T-helper 17 cell (primary cell): ENCODE results near the gene CHMP4B. TPM values are rescaled to one million over a fixed set of nuclear protein-coding genes. Genes with fewer than 3 reads are reported as not detected.

Experiments used
- ATAC-seq: fragments of 150-1000 bp; cut with Tn5 transposase; 2 replicates; pipeline ENCODE4 v1.10.0; 2021; ENCODE audit warnings: mild to moderate bottlenecking, moderate library complexity
- DNase-seq, 3 donors: peaks; one replicate each; pipeline versions ENCODE4 v3.0.0 to v3.0.0-alpha.2; 2020 to 2021
- H3K9me3 ChIP-seq: one replicate; pipeline ENCODE4 v1.7.0; 2013; ENCODE audit warnings: low read length, mild to moderate bottlenecking; ENCODE audit not compliant: control insufficient read depth, poor library complexity, severe bottlenecking
- H3K27ac Mint-ChIP-seq: one replicate; pipeline ENCODE4 v1.8.0; 2022; ENCODE audit warnings: mild to moderate bottlenecking, moderate library complexity, mixed read lengths
- H3K27me3 Mint-ChIP-seq: one replicate; pipeline ENCODE4 v1.8.0; 2022; ENCODE audit warnings: mixed read lengths
- H3K36me3 Mint-ChIP-seq: one replicate; pipeline ENCODE4 v1.8.0; 2022; ENCODE audit warnings: low read depth, mixed read lengths
- H3K4me1 Mint-ChIP-seq: one replicate; pipeline ENCODE4 v1.8.0; 2022; ENCODE audit warnings: mild to moderate bottlenecking, mixed read lengths
- H3K4me3 Mint-ChIP-seq: one replicate; pipeline ENCODE4 v1.8.0; 2022; ENCODE audit warnings: mild to moderate bottlenecking, moderate library complexity, mixed read lengths
- total RNA-seq, 4 donors: library from RNA in 2 of 4; stranded (reverse) in 2 of 4; gene quantifications; one replicate each; pipeline ENCODE4 v1.2.3 and lab custom pipeline; 2022 to 2026

Gene CHMP4B
- total RNA-seq, 2 donors from 2014 or later = 48.6 to 50.6 TPM

DNA sequence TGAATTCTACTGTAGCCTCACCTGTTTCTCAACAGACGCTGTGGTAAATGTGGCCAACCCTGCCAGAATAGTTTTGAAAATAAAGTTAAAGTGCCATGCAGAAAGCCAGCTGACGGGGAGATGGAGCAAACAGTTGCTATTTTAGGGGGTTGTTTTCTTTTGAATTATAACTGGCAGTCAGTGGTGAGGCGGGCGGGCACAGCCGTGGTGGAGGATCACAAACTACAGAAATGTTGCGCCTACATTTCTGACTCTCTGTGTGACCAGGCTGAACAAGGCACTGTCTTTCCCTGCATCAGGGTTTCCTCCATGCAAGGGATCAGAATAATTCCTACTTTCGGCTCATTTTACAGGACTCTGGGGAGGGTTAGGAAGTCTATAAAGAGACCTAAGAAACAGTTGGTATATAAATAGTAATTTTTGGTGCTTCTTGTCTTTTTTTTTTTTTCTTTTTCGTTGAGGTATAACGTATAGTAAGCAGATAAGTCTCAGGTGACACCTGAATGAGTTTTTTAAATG, 17.2 kb downstream of the CHMP4B start:
- H3K4me3 Mint-ChIP-seq = no peak overlapping the region
- H3K27ac Mint-ChIP-seq = peak overlapping the region; percentile 14
- H3K27me3 Mint-ChIP-seq = no peaks in the 10 kb centered on the region
- ATAC-seq (no peak), DNase-seq (no peak)
- H3K4me1 Mint-ChIP-seq = peaks cover 64% of the 10 kb centered on the region
- H3K9me3 ChIP-seq = no peaks in the 10 kb centered on the region
- H3K36me3 Mint-ChIP-seq = peaks cover under 1% of the 10 kb centered on the region

DNA sequence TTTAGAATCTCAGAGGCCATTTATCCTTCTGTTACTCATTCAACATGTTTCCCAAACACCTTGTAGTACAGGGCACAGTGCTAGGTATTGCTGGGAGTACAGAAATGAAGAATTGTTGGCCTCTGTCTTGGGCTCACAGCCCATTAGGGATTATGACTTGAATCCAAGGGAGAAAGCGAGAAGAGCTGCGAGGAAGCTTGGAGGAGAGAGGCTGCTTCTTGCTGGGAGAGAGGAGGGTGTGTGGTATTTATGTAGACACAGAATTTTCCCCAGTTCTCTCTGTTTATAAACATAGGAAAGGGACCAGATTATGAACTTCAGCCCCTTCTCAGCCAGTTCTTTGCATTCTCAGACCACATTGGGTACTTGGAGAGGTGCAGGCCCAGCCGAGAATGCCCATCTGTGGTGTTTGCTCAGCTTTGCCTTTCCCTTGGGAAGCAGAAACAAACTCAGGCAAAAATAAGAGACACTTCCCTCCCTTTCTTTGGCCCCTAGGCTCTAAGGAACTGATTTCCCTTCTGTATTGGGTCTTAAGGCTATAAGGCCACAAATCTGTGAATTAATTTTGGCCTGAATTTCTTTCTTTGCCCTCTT, 17.9 kb downstream of the CHMP4B start:
- Mint-ChIP-seq H3K27ac (peak overlapping the region; percentile 63), H3K4me3 (peak overlapping the region; percentile 28), H3K4me1 (peaks cover 66% of the 10 kb centered on the region), H3K27me3 (no peaks in the 10 kb centered on the region), H3K36me3 (peaks cover 5% of the 10 kb centered on the region)
- DNase-seq (no peak), ATAC-seq (no peak)
- H3K9me3 ChIP-seq = no peaks in the 10 kb centered on the region

DNA sequence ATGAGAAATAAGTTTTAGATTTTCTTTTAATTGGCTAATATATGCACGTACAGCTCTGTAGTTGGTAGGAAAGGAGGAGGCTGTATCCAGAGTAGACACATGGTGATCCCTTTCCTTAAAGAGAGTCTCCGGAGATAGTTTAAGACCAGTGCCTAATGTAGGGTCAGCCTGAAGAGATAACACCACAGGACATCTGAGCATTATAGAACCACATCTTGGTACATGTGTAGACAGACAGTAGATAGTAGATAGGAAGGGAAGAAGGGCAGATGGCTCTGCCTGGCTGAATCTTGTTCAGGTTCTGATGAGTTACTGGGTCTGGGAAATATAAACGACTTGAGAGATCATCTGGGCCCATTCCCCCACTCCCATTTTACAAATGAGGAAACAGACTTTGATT, 18.5 kb downstream of the CHMP4B start:
- Mint-ChIP-seq H3K4me3 (peak overlapping the region; percentile 28), H3K27me3 (no peaks in the 10 kb centered on the region), H3K4me1 (peaks cover 62% of the 10 kb centered on the region), H3K36me3 (peaks cover 5% of the 10 kb centered on the region), H3K27ac (peak overlapping the region; percentile 63)
- ATAC-seq (no peak), DNase-seq (no peak)
- H3K9me3 ChIP-seq = no peaks in the 10 kb centered on the region

DNA sequence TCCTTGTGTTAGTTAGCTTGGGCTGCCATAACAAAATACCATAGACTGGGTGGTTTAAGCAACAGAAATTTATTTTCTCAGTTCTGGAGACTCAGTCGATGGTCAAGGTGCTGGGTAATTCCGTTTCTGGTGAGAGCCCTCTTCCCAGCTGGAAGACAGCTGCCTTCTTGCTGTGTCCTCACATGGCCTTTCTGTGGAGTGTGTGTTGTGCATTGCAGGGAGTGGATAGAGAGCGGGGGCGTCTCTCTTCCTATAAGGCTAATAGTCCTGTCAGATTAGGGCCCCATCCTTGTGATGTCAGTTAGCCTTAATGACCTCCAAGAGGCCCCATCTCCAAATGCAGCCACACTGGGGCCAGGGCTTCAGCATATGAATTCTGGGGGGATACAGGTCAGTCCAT, 19.2 kb downstream of the CHMP4B start:
- no peaks in the 10 kb centered on the region for H3K27me3 Mint-ChIP-seq
- H3K4me1 Mint-ChIP-seq = peaks cover 58% of the 10 kb centered on the region
- no peak overlapping the region for H3K4me3 Mint-ChIP-seq
- peaks cover 5% of the 10 kb centered on the region for H3K36me3 Mint-ChIP-seq
- peak overlapping the region; percentile 63 for H3K27ac Mint-ChIP-seq
- DNase-seq = no peak
- no peaks in the 10 kb centered on the region for H3K9me3 ChIP-seq
- no peak for ATAC-seq

DNA sequence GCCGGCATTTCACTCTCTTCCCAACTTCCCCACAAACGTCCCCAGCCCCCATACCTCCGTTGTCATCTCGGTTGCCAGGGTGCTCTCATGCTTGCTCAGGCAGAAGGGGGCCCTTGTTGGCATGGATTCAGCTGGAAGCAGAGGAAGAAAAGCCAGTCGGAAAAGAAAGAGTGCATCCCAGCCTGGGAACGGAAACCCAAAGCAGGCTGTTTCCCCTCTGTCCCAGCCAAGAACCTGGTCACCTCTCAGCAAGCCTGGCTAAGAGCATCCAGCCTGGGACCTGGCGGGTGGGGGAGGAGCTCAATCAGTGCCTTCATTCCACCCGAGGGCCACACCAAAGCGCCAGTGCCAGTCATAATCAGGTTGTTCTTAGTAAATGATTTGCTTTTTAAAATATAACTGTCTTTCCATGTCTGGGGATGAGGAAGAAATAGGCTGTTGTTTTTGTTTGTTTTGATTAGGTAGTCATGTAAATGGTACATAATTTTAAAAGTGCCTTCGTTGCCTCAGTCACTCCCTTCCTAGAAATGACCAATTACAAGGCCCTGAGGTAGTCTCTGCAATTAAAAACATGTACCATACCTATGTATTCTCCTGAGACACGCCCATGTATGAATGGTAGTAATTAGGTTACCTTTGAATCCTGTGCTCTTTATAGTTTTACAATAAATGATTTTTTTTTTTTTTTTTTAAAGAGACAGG, 21.1 kb downstream of the CHMP4B start:
- Mint-ChIP-seq H3K4me3 (no peak overlapping the region), H3K27ac (no peak overlapping the region), H3K4me1 (peaks cover 58% of the 10 kb centered on the region), H3K27me3 (no peaks in the 10 kb centered on the region), H3K36me3 (peaks cover 5% of the 10 kb centered on the region)
- no peaks in the 10 kb centered on the region for H3K9me3 ChIP-seq
- DNase-seq (no peak), ATAC-seq (no peak)

DNA sequence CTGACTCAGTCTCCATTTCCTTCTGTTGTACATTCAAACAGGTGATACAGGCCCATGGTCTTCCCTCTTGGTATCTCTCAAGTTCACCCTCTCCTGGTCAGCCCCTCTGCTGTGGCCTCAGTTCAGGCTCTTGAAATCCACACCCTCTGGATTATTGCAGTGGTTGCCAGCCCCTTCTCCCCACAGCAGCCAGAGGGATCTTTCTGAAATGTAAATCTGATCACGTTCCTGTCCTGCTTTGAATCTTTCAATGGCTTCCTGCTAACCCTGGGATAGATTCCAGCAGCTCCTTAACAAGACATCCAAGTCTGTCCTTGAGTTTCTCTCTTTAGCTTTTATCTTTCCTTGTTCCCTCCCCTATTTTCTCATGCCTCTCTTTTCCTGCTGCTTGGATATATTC, 22.2 kb downstream of the CHMP4B start:
- Mint-ChIP-seq H3K4me3 (no peak overlapping the region), H3K27ac (peak overlapping the region; percentile 1), H3K27me3 (no peaks in the 10 kb centered on the region), H3K4me1 (peaks cover 56% of the 10 kb centered on the region), H3K36me3 (peaks cover 5% of the 10 kb centered on the region)
- no peak for ATAC-seq
- no peaks in the 10 kb centered on the region for H3K9me3 ChIP-seq
- DNase-seq = no peak

DNA sequence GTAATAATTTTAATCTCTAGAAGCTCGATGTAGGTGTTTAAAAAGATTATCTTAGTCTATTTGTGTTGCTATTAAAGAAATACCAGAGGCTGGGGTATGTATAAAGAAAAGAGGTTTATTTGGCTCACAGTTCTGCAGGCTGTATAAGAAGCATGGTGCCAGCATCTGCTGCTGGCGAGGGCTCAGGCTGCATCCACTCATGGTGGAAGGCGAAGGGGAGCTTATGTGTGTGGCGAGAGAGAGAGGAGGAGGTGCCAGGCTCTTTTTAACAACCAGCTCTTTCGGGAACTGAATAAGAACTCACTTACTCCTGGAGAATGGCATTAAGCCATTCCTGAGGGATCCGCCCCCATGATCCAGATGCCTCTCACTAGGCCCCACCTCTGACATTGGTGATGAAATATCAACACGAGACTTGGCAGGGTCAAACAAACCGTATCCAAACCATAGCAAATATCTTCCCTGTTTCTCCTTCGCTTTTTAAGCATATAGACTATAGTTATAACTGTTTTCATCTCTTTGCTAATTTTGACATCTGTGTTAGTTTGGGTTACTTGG, 24.5 kb downstream of the CHMP4B start:
- peaks cover 56% of the 10 kb centered on the region for H3K4me1 Mint-ChIP-seq
- peaks cover 5% of the 10 kb centered on the region for H3K36me3 Mint-ChIP-seq
- no peaks in the 10 kb centered on the region for H3K27me3 Mint-ChIP-seq
- H3K9me3 ChIP-seq = no peaks in the 10 kb centered on the region
- DNase-seq (no peak), ATAC-seq (no peak)
- no peak overlapping the region for H3K4me3 Mint-ChIP-seq
- peak overlapping the region; percentile 51 for H3K27ac Mint-ChIP-seq

DNA sequence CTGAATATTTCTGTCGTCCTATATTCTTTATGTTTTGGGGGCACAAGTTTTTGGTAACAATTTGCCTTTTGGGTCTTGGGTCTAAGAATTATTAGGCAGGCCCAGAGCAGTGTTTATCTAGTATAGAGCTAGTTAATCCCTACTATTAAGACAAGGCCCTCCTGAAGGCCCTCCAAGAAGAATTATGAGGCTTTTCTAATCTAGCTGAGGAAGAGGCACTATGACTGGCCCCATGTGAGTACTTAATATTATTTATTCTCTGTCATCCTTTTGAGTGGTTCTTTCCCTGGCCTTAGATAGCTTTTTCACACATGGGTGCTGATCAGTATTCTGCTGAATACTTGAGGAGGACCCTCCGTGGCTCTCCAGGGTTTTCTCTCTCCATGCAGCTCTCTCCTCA, 25.1 kb downstream of the CHMP4B start:
- no peaks in the 10 kb centered on the region for H3K27me3 Mint-ChIP-seq
- H3K4me3 Mint-ChIP-seq = no peak overlapping the region
- DNase-seq = no peak
- peaks cover 5% of the 10 kb centered on the region for H3K36me3 Mint-ChIP-seq
- H3K4me1 Mint-ChIP-seq = peaks cover 60% of the 10 kb centered on the region
- no peak for ATAC-seq
- peak overlapping the region; percentile 90 for H3K27ac Mint-ChIP-seq
- no peaks in the 10 kb centered on the region for H3K9me3 ChIP-seq

DNA sequence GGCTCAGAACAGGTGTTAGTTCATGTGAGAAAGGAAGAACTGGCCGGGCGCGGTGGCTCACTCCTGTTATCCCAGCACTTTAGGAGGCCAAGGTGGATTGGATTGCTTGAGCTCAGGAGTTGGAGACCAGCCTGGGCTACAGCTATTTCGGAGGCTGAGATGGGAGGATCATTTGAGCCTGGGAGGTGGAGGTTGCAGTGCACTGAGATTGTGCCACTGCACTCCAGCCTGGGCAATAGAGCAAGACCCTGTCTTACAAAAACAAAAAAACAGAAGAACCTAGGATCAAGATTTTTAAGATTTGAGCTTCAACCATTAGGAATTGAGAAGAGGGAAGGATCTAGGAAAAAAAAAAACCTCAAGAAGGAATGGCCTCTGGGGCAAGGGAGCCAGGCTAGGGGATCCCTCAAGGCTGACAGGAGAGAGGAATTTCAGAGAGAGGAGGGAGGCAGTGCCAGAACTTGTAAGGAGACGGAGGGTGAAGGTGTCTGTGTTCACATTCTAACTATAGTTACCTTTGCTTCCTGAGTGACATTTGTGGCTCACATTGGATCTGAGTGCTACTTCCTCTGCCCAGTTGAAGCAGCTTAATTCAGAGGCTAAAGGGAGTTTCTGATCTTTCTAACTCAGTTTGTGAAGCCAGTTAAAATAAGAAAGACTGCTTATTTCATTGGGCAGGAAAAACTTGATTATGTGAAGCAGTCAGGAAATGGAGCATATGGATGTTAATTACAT, 26.1 kb downstream of the CHMP4B start:
- H3K4me1 Mint-ChIP-seq = peaks cover 64% of the 10 kb centered on the region
- no peak overlapping the region for H3K4me3 Mint-ChIP-seq
- no peaks in the 10 kb centered on the region for H3K9me3 ChIP-seq
- DNase-seq (no peak), ATAC-seq (no peak)
- peak overlapping the region; percentile 90 for H3K27ac Mint-ChIP-seq
- H3K27me3 Mint-ChIP-seq = no peaks in the 10 kb centered on the region
- H3K36me3 Mint-ChIP-seq = peaks cover 5% of the 10 kb centered on the region

DNA sequence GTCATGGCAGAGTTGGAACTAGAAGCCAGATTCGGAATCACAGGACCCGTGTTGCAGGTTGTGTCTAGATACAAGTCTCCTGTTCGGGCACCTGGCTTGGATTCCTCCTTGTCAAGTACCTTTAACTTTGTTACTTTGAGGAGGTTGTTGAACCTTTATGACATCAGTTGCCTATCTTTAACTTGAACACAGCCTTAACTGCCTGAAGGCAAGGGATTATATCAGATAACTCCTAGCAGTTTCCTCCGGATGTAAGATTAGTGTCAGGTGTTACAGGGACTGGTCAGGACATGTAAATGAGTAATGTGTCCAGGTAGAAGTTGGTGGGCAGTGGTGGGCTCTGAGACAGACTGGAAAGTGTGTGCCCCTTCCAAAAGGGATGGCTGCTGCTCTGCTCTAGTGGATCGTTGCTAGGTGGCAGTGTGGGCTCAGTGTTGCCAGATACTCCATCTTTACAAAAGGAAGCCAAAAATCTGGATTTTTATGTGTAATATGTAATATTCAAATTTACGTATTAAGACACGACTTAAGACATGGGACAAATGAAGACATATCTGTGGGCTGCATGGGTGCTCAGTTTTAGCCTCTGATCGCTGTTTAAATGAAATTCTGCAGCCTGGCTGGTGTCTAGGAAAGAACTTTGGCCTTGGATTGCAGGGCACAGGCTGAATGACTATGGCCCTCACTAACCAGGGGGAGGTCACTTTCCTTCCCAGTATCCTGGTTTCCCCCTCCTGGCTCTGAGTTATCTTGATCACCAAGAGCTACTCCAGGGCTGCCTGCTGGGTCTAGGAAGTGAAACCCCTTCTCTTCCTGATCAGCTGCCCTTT, 27.1 kb downstream of the CHMP4B start:
- H3K27ac Mint-ChIP-seq = peak overlapping the region; percentile 90
- no peaks in the 10 kb centered on the region for H3K9me3 ChIP-seq
- no peaks in the 10 kb centered on the region for H3K27me3 Mint-ChIP-seq
- ATAC-seq (no peak), DNase-seq (no peak)
- no peak overlapping the region for H3K4me3 Mint-ChIP-seq
- H3K4me1 Mint-ChIP-seq = peaks cover 68% of the 10 kb centered on the region
- peaks cover 5% of the 10 kb centered on the region for H3K36me3 Mint-ChIP-seq

DNA sequence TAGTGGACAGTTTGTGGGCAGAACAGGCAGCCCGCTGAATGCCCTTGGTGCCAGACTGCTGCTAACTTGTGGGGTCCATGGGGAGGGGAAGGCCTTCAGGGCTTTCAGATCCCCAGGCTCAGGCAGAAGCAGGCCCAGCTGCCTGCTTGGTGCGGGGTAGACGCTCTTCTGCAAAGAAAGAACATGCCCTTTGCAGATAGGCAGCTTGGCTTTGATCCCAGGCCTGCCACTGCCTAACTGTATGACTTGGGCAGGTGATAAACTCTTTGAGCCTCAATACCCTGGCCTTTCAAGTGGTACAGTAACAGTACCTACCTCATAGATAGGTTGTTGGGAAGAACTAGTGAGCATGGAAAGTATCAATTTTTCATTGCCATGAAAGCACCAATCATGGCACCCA, 28.4 kb downstream of the CHMP4B start:
- Mint-ChIP-seq H3K27me3 (no peaks in the 10 kb centered on the region), H3K4me3 (no peak overlapping the region), H3K4me1 (peaks cover 70% of the 10 kb centered on the region), H3K27ac (peak overlapping the region; percentile 66), H3K36me3 (no peaks in the 10 kb centered on the region)
- ATAC-seq = no peak
- no peak for DNase-seq
- no peaks in the 10 kb centered on the region for H3K9me3 ChIP-seq

DNA sequence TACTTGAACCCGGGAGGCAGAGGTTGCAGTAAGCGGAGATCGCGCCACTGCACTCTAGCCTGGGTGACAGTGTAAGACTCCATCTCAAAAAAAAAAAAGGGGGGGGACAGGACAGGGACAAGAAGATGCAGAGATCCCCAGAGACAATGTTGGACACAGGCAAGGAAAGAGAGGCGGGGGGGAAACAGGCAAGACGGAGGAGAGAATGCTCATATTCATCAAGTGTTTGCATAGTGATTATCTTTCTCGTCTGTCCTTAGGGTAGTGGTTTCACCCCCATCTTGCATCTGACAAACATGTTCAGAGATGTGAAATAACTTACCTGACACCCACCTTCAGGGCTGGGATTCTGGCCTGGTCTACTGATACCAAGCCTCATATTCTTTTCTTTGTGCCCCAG, 29.0 kb downstream of the CHMP4B start:
- Mint-ChIP-seq H3K4me3 (peak overlapping the region; percentile 52), H3K27me3 (no peaks in the 10 kb centered on the region), H3K4me1 (peaks cover 70% of the 10 kb centered on the region), H3K36me3 (no peaks in the 10 kb centered on the region), H3K27ac (peak overlapping the region; percentile 87)
- no peaks in the 10 kb centered on the region for H3K9me3 ChIP-seq
- ATAC-seq (no peak), DNase-seq (no peak)
